Osteoblast (primary cell): ENCODE data around the gene ANKRD30A. TPM values are rescaled to one million over a fixed set of nuclear protein-coding genes. Genes with fewer than 3 reads are reported as not detected.
"Not testable (repeated sequence)": the region's sequence is repeated elsewhere in the genome, so short reads cannot be mapped to it uniquely, and the experiment has no call there.

Experiments used
- DNase-seq: peaks from one replicate; pipeline ENCODE4 v3.0.0; 2011; ENCODE audit warnings: low spot score, mixed read lengths; ENCODE audit not compliant: insufficient read length; ENCODE audit errors: missing footprints
- H2AFZ ChIP-seq: 2 replicates; pipeline ENCODE4 v1.6.0; 2011; ENCODE audit warnings: mild to moderate bottlenecking, low read length
- H3K27ac ChIP-seq: 2 replicates; pipeline ENCODE4 v1.5.1; 2011; ENCODE audit warnings: mild to moderate bottlenecking, low read depth, low read length, moderate library complexity
- H3K27me3 ChIP-seq: 2 replicates; pipeline ENCODE4 v1.6.0; 2012; ENCODE audit warnings: mild to moderate bottlenecking, control low read depth, inconsistent platforms, low read length, moderate library complexity; ENCODE audit not compliant: insufficient read depth
- H3K36me3 ChIP-seq: 2 replicates; pipeline ENCODE4 v1.5.1; 2011; ENCODE audit warnings: mild to moderate bottlenecking, low read length, control low read depth, moderate library complexity; ENCODE audit not compliant: insufficient read depth
- H3K4me1 ChIP-seq: 2 replicates; pipeline ENCODE4 v1.5.1; 2011; ENCODE audit warnings: mild to moderate bottlenecking, low read length, control low read depth, moderate library complexity; ENCODE audit not compliant: insufficient read depth
- H3K4me2 ChIP-seq: 2 replicates; pipeline ENCODE4 v1.6.0; 2011; ENCODE audit warnings: mild to moderate bottlenecking, low read length; ENCODE audit not compliant: insufficient read depth
- H3K4me3 ChIP-seq: fragments of 200-600 bp; sonication (generic); 3 replicates; pipeline ENCODE4 v1.5.1; 2012; ENCODE audit warnings: mild to moderate bottlenecking, low read length, inconsistent platforms; ENCODE audit not compliant: insufficient read depth
- H3K79me2 ChIP-seq: 2 replicates; pipeline ENCODE4 v1.6.0; 2012; ENCODE audit warnings: mild to moderate bottlenecking, low read length, control low read depth, inconsistent platforms; ENCODE audit not compliant: insufficient read depth
- H3K9me3 ChIP-seq: 2 replicates; pipeline ENCODE4 v1.5.1; 2011; ENCODE audit warnings: low read depth, low read length, control low read depth
- H4K20me1 ChIP-seq: 2 replicates; pipeline ENCODE4 v1.6.0; 2012; ENCODE audit warnings: mild to moderate bottlenecking, low read length, control low read depth; ENCODE audit not compliant: insufficient read depth
- total RNA-seq: library from RNA; depleted of rRNA; stranded (reverse); fragments of >200 nt; gene quantifications from 2 replicates; pipeline ENCODE4 v1.2.3, GENCODE V29; 2012
- TF ChIP-seq, protein P1 (sequence below): IDR thresholded peaks from 2 replicates; pipeline ENCODE4 v1.5.1; 2011; ENCODE audit warnings: mild to moderate bottlenecking, low read depth, low read length, moderate library complexity; ENCODE audit errors: extremely low read depth

Gene ANKRD30A
- total RNA-seq, 1 donor = not detected

DNA sequence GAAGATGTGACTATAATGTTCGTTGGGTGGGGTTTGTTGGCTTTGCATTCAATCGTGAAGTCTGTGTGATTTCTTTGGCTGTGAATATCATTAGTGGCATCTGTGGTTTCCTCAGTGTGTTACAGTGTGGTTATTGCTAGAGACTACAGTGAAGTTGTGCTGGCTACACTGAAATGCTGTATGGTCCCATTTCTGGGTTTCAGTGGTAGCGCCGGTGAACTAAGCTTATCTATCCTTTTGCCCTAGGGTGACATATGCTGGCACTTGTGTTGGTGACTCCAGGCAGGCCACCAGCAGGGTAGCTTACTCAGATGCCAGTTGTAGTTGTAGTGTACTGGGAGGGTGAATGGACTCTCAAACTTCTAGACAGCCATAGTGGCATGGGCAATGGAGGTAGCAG, 259.5 kb downstream of the ANKRD30A start:
- H3K9me3 ChIP-seq = no peaks in the 10 kb centered on the region
- TF ChIP-seq, protein P1, sequence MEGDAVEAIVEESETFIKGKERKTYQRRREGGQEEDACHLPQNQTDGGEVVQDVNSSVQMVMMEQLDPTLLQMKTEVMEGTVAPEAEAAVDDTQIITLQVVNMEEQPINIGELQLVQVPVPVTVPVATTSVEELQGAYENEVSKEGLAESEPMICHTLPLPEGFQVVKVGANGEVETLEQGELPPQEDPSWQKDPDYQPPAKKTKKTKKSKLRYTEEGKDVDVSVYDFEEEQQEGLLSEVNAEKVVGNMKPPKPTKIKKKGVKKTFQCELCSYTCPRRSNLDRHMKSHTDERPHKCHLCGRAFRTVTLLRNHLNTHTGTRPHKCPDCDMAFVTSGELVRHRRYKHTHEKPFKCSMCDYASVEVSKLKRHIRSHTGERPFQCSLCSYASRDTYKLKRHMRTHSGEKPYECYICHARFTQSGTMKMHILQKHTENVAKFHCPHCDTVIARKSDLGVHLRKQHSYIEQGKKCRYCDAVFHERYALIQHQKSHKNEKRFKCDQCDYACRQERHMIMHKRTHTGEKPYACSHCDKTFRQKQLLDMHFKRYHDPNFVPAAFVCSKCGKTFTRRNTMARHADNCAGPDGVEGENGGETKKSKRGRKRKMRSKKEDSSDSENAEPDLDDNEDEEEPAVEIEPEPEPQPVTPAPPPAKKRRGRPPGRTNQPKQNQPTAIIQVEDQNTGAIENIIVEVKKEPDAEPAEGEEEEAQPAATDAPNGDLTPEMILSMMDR = no peak
- H3K27me3 ChIP-seq = no peaks in the 10 kb centered on the region
- H3K4me3 ChIP-seq = no peak overlapping the region
- H3K4me2 ChIP-seq = no peak overlapping the region
- no peak for DNase-seq
- no peak overlapping the region for H2AFZ ChIP-seq
- H3K36me3 ChIP-seq = no peaks in the 10 kb centered on the region
- no peaks in the 10 kb centered on the region for H3K79me2 ChIP-seq
- H3K4me1 ChIP-seq = no peaks in the 10 kb centered on the region
- H4K20me1 ChIP-seq = no peaks in the 10 kb centered on the region
- H3K27ac ChIP-seq = no peak overlapping the region

DNA sequence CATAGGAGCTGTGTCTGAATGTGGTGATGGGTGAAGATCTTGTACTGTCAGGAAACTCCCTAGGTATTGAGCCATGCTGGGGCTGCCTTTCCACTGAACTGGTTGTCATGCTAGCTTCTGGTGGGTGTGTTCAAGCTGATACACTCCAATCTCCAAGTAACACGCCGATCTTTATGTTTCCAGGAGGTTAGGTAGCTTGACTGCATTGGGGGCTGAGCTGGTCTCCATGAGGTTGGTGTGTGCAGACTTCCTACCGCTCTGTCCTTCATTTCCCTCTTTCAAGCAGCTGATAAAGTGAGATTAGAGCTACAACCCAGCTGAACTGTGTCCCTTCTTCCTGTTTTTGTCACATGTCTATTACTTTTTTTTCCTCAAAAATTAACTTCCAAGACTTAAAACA, 265.5 kb downstream of the ANKRD30A start:
- Histone ChIP-seq H3K4me2 (no peak overlapping the region), H3K9me3 (no peaks in the 10 kb centered on the region), H4K20me1 (no peaks in the 10 kb centered on the region), H3K4me3 (no peak overlapping the region), H3K27ac (no peak overlapping the region), H3K36me3 (no peaks in the 10 kb centered on the region), H3K27me3 (no peaks in the 10 kb centered on the region), H2AFZ (no peak overlapping the region), H3K4me1 (no peaks in the 10 kb centered on the region), H3K79me2 (no peaks in the 10 kb centered on the region)
- DNase-seq = no peak
- TF ChIP-seq, protein P1 = no peak

DNA sequence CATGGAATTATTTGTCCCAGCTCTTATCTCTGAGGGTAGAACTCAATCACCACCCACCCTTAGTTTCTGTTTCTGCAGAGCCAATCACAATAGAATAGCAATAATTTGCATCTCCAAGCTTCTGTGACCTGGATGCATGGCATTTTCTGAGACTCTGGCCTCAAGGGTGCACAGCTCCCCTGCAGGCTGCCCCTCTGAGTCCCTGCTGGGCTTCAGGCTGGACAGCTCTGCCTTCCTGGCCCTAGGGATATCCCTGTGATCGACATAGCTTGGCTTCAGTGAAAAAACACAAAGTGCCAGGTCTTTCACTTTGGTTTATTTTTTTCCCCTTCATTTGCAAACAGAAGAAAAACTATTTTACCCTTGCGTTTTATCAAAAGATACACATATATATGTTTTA, 275.4 kb downstream of the ANKRD30A start:
- not testable (repeated sequence) for H3K27ac ChIP-seq, H4K20me1 ChIP-seq, H3K79me2 ChIP-seq, H3K36me3 ChIP-seq, H2AFZ ChIP-seq, H3K4me3 ChIP-seq, H3K9me3 ChIP-seq, H3K4me2 ChIP-seq, H3K4me1 ChIP-seq, DNase-seq, H3K27me3 ChIP-seq

DNA sequence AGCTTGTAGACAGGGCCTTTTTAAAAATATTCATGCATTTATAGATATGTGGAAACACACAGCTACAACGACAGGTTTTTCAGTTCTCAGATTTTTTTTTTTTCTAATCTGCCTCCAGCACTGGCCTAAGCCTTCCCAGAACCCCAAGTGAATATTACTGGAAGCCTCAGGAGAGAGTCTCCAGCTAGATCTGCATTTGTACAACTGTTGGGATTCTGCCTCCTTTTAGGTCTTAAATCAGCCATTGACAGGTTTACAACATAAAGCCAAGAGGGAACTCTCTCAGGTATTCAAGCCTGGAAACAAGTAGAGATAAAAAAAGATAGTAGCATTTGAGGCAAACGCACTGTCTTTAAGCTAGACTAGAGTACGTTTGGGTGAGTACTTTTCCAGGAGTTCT, 275.8 kb downstream of the ANKRD30A start:
- TF ChIP-seq, protein P1 = no peak
- H3K4me3 ChIP-seq = no peak overlapping the region
- no peaks in the 10 kb centered on the region for H3K9me3 ChIP-seq
- no peak overlapping the region for H3K4me2 ChIP-seq
- no peak for DNase-seq
- H3K27me3 ChIP-seq = no peaks in the 10 kb centered on the region
- no peak overlapping the region for H2AFZ ChIP-seq
- H4K20me1 ChIP-seq = no peaks in the 10 kb centered on the region
- H3K79me2 ChIP-seq = no peaks in the 10 kb centered on the region
- H3K36me3 ChIP-seq = no peaks in the 10 kb centered on the region
- H3K27ac ChIP-seq = no peak overlapping the region
- no peaks in the 10 kb centered on the region for H3K4me1 ChIP-seq
